HEK293 (cell line): ENCODE data around the gene GGA3.
A peak's percentile ranks its signal among the peaks of the same experiment; 100 is the strongest.

Source experiments
- SCRT2 ChIP-seq: fragments of 450-650 bp; formaldehyde crosslinking; IDR thresholded peaks from 2 replicates; pipeline ENCODE4 v1.5.1; 2016; ENCODE audit warnings: missing biosample characterization, missing genetic modification characterization
- ZBTB17 ChIP-seq: fragments of 450-650 bp; formaldehyde crosslinking; IDR thresholded peaks from 2 replicates; pipeline ENCODE4 v1.5.1; 2016; ENCODE audit warnings: missing biosample characterization, missing genetic modification characterization
- ZNF391 ChIP-seq: fragments of 450-650 bp; formaldehyde crosslinking; IDR thresholded peaks from 2 replicates; pipeline ENCODE4 v1.5.1; 2016; ENCODE audit warnings: low read depth, missing biosample characterization, missing genetic modification characterization, borderline replicate concordance
- ZNF394 ChIP-seq: fragments of 450-650 bp; formaldehyde crosslinking; IDR thresholded peaks from 2 replicates; pipeline ENCODE4 v1.5.1; 2016; ENCODE audit warnings: missing biosample characterization, missing genetic modification characterization, mild to moderate bottlenecking, moderate library complexity, borderline replicate concordance
- ZNF544 ChIP-seq: fragments of 450-650 bp; formaldehyde crosslinking; IDR thresholded peaks from 2 replicates; pipeline ENCODE4 v1.5.0; 2017; ENCODE audit warnings: missing biosample characterization, missing genetic modification characterization
- ZNF560 ChIP-seq: fragments of 450-650 bp; formaldehyde crosslinking; IDR thresholded peaks from 2 replicates; pipeline ENCODE4 v1.5.1; 2017; ENCODE audit warnings: missing biosample characterization, missing genetic modification characterization, borderline replicate concordance
- ZNF585B ChIP-seq: fragments of 450-650 bp; formaldehyde crosslinking; IDR thresholded peaks from 2 replicates; pipeline ENCODE4 v1.5.1; 2016; ENCODE audit warnings: missing biosample characterization, missing genetic modification characterization
- ZNF621 ChIP-seq: fragments of 450-650 bp; formaldehyde crosslinking; IDR thresholded peaks from 2 replicates; pipeline ENCODE4 v1.5.1; 2017; ENCODE audit warnings: missing biosample characterization, missing genetic modification characterization
- ZNF623 ChIP-seq: fragments of 450-650 bp; formaldehyde crosslinking; IDR thresholded peaks from 2 replicates; pipeline ENCODE4 v1.5.1; 2016; ENCODE audit warnings: missing biosample characterization, missing genetic modification characterization
- TF ChIP-seq, protein P1 (sequence below): fragments of 450-650 bp; formaldehyde crosslinking; IDR thresholded peaks from 2 replicates; pipeline ENCODE4 v1.5.1; 2016; ENCODE audit warnings: missing biosample characterization, missing genetic modification characterization
- TF ChIP-seq, protein P2 (sequence below): fragments of 450-650 bp; formaldehyde crosslinking; IDR thresholded peaks from 2 replicates; pipeline ENCODE4 v1.5.1; 2017; ENCODE audit warnings: missing biosample characterization, missing genetic modification characterization
- TF ChIP-seq, protein P3 (sequence below): fragments of 450-650 bp; formaldehyde crosslinking; IDR thresholded peaks from 2 replicates; pipeline ENCODE4 v1.5.1; 2016; ENCODE audit warnings: missing biosample characterization, missing genetic modification characterization, borderline replicate concordance
- TF ChIP-seq, protein P4 (sequence below): fragments of 450-650 bp; formaldehyde crosslinking; IDR thresholded peaks from 2 replicates; pipeline ENCODE4 v1.5.1; 2016; ENCODE audit warnings: missing biosample characterization, missing genetic modification characterization
- TF ChIP-seq, protein P5 (sequence below): fragments of 450-650 bp; IDR thresholded peaks from 2 replicates; pipeline ENCODE4 v1.5.1; 2018; ENCODE audit warnings: missing biosample characterization, missing genetic modification characterization
- TF ChIP-seq, protein P6 (sequence below): sonication (generic); formaldehyde crosslinking; IDR thresholded peaks from 2 replicates; pipeline ENCODE4 v1.8.1; 2022; ENCODE audit warnings: mild to moderate bottlenecking, moderate library complexity, missing genetic modification reagents
- TF ChIP-seq, protein P7 (sequence below): fragments of 450-650 bp; formaldehyde crosslinking; IDR thresholded peaks from 2 replicates; pipeline ENCODE4 v1.5.1; 2017; ENCODE audit warnings: missing biosample characterization, missing genetic modification characterization
- TF ChIP-seq, protein P8 (sequence below): fragments of 450-650 bp; formaldehyde crosslinking; IDR thresholded peaks from 2 replicates; pipeline ENCODE4 v1.5.1; 2016; ENCODE audit warnings: missing biosample characterization, missing genetic modification characterization
- TF ChIP-seq, protein P9 (sequence below): fragments of 450-650 bp; formaldehyde crosslinking; conservative IDR thresholded peaks from 2 replicates; pipeline ENCODE4 v1.5.1; 2016; ENCODE audit warnings: low read depth, missing biosample characterization, missing genetic modification characterization

The GGA3 gene

DNA sequence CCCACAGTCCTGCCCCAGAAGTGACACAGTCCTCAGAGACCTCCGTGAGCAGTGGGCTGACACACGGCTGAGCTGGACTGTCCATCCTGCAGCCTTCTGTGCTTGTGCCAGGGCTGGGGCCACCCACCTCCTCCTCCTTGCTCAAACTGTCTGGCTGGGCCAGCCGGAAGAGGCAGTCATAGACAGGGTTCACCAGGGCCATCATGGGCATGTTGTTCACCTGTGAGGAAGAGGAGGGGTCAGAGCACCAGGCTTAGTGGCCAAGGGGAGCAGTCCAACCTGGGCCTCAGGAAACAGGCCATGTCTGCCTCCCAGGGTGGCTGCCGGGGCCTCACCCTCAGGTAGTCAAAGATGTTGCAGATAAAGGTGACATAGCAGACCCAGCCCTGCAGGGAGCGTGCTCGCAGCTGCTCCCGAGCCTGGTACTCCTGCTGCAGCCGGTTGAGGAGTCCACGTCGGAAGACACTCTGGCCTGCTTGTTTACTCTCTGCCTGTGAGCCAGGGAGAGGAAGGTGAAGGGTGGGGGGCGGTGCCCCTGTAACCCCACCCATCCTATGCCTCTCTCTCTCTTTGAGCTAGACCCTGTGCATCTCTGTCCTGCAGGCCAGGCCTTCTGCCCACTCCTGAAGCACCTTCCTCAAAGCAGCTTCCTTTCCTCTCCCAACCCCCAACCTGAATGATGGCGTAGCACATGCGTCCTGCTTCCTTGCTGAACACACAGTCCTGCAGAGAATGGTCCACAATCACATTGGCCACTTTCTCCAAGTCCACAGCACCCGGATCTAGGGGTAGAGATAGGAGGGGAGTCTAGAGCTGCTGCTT lies 6.2 kb upstream of the GGA3 start (continued):
- TF ChIP-seq, protein P1, sequence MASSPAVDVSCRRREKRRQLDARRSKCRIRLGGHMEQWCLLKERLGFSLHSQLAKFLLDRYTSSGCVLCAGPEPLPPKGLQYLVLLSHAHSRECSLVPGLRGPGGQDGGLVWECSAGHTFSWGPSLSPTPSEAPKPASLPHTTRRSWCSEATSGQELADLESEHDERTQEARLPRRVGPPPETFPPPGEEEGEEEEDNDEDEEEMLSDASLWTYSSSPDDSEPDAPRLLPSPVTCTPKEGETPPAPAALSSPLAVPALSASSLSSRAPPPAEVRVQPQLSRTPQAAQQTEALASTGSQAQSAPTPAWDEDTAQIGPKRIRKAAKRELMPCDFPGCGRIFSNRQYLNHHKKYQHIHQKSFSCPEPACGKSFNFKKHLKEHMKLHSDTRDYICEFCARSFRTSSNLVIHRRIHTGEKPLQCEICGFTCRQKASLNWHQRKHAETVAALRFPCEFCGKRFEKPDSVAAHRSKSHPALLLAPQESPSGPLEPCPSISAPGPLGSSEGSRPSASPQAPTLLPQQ, result no peak
- TF ChIP-seq ZNF621 (tag by site-specific recombination) (no peak), ZBTB17 (peak; percentile 44; the same call in 1 of the 2 replicates), ZNF394 (tag by site-specific recombination) (peak; percentile 85), ZNF544 (tag by site-specific recombination) (no peak), SCRT2 (tag by site-specific recombination) (no peak), ZNF560 (tag by site-specific recombination) (no peak), ZNF623 (no peak), ZNF585B (tag by site-specific recombination) (no peak), ZNF391 (no peak)
- TF ChIP-seq, protein P2, sequence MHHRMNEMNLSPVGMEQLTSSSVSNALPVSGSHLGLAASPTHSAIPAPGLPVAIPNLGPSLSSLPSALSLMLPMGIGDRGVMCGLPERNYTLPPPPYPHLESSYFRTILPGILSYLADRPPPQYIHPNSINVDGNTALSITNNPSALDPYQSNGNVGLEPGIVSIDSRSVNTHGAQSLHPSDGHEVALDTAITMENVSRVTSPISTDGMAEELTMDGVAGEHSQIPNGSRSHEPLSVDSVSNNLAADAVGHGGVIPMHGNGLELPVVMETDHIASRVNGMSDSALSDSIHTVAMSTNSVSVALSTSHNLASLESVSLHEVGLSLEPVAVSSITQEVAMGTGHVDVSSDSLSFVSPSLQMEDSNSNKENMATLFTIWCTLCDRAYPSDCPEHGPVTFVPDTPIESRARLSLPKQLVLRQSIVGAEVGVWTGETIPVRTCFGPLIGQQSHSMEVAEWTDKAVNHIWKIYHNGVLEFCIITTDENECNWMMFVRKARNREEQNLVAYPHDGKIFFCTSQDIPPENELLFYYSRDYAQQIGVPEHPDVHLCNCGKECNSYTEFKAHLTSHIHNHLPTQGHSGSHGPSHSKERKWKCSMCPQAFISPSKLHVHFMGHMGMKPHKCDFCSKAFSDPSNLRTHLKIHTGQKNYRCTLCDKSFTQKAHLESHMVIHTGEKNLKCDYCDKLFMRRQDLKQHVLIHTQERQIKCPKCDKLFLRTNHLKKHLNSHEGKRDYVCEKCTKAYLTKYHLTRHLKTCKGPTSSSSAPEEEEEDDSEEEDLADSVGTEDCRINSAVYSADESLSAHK (tag by site-specific recombination), result no peak
- TF ChIP-seq, protein P3, sequence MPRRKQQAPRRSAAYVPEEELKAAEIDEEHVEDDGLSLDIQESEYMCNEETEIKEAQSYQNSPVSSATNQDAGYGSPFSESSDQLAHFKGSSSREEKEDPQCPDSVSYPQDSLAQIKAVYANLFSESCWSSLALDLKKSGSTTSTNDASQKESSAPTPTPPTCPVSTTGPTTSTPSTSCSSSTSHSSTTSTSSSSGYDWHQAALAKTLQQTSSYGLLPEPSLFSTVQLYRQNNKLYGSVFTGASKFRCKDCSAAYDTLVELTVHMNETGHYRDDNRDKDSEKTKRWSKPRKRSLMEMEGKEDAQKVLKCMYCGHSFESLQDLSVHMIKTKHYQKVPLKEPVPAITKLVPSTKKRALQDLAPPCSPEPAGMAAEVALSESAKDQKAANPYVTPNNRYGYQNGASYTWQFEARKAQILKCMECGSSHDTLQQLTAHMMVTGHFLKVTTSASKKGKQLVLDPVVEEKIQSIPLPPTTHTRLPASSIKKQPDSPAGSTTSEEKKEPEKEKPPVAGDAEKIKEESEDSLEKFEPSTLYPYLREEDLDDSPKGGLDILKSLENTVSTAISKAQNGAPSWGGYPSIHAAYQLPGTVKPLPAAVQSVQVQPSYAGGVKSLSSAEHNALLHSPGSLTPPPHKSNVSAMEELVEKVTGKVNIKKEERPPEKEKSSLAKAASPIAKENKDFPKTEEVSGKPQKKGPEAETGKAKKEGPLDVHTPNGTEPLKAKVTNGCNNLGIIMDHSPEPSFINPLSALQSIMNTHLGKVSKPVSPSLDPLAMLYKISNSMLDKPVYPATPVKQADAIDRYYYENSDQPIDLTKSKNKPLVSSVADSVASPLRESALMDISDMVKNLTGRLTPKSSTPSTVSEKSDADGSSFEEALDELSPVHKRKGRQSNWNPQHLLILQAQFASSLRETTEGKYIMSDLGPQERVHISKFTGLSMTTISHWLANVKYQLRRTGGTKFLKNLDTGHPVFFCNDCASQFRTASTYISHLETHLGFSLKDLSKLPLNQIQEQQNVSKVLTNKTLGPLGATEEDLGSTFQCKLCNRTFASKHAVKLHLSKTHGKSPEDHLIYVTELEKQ, result no peak
- TF ChIP-seq, protein P4, sequence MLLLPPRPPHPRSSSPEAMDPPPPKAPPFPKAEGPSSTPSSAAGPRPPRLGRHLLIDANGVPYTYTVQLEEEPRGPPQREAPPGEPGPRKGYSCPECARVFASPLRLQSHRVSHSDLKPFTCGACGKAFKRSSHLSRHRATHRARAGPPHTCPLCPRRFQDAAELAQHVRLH (tag by site-specific recombination), result no peak
- TF ChIP-seq, protein P5, sequence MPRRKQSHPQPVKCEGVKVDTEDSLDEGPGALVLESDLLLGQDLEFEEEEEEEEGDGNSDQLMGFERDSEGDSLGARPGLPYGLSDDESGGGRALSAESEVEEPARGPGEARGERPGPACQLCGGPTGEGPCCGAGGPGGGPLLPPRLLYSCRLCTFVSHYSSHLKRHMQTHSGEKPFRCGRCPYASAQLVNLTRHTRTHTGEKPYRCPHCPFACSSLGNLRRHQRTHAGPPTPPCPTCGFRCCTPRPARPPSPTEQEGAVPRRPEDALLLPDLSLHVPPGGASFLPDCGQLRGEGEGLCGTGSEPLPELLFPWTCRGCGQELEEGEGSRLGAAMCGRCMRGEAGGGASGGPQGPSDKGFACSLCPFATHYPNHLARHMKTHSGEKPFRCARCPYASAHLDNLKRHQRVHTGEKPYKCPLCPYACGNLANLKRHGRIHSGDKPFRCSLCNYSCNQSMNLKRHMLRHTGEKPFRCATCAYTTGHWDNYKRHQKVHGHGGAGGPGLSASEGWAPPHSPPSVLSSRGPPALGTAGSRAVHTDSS (tag by site-specific recombination), result peak; percentile 38; the same call in 1 of the 2 replicates
- TF ChIP-seq, protein P6, sequence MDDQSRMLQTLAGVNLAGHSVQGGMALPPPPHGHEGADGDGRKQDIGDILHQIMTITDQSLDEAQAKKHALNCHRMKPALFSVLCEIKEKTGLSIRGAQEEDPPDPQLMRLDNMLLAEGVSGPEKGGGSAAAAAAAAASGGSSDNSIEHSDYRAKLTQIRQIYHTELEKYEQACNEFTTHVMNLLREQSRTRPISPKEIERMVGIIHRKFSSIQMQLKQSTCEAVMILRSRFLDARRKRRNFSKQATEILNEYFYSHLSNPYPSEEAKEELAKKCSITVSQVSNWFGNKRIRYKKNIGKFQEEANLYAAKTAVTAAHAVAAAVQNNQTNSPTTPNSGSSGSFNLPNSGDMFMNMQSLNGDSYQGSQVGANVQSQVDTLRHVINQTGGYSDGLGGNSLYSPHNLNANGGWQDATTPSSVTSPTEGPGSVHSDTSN (CRISPR knock-in tag), result no peak
- TF ChIP-seq, protein P7, sequence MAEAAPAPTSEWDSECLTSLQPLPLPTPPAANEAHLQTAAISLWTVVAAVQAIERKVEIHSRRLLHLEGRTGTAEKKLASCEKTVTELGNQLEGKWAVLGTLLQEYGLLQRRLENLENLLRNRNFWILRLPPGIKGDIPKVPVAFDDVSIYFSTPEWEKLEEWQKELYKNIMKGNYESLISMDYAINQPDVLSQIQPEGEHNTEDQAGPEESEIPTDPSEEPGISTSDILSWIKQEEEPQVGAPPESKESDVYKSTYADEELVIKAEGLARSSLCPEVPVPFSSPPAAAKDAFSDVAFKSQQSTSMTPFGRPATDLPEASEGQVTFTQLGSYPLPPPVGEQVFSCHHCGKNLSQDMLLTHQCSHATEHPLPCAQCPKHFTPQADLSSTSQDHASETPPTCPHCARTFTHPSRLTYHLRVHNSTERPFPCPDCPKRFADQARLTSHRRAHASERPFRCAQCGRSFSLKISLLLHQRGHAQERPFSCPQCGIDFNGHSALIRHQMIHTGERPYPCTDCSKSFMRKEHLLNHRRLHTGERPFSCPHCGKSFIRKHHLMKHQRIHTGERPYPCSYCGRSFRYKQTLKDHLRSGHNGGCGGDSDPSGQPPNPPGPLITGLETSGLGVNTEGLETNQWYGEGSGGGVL (tag by site-specific recombination), result no peak
- TF ChIP-seq, protein P8, sequence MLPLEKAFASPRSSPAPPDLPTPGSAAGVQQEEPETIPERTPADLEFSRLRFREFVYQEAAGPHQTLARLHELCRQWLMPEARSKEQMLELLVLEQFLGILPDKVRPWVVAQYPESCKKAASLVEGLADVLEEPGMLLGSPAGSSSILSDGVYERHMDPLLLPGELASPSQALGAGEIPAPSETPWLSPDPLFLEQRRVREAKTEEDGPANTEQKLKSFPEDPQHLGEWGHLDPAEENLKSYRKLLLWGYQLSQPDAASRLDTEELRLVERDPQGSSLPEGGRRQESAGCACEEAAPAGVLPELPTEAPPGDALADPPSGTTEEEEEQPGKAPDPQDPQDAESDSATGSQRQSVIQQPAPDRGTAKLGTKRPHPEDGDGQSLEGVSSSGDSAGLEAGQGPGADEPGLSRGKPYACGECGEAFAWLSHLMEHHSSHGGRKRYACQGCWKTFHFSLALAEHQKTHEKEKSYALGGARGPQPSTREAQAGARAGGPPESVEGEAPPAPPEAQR (tag by site-specific recombination), result no peak
- TF ChIP-seq, protein P9, sequence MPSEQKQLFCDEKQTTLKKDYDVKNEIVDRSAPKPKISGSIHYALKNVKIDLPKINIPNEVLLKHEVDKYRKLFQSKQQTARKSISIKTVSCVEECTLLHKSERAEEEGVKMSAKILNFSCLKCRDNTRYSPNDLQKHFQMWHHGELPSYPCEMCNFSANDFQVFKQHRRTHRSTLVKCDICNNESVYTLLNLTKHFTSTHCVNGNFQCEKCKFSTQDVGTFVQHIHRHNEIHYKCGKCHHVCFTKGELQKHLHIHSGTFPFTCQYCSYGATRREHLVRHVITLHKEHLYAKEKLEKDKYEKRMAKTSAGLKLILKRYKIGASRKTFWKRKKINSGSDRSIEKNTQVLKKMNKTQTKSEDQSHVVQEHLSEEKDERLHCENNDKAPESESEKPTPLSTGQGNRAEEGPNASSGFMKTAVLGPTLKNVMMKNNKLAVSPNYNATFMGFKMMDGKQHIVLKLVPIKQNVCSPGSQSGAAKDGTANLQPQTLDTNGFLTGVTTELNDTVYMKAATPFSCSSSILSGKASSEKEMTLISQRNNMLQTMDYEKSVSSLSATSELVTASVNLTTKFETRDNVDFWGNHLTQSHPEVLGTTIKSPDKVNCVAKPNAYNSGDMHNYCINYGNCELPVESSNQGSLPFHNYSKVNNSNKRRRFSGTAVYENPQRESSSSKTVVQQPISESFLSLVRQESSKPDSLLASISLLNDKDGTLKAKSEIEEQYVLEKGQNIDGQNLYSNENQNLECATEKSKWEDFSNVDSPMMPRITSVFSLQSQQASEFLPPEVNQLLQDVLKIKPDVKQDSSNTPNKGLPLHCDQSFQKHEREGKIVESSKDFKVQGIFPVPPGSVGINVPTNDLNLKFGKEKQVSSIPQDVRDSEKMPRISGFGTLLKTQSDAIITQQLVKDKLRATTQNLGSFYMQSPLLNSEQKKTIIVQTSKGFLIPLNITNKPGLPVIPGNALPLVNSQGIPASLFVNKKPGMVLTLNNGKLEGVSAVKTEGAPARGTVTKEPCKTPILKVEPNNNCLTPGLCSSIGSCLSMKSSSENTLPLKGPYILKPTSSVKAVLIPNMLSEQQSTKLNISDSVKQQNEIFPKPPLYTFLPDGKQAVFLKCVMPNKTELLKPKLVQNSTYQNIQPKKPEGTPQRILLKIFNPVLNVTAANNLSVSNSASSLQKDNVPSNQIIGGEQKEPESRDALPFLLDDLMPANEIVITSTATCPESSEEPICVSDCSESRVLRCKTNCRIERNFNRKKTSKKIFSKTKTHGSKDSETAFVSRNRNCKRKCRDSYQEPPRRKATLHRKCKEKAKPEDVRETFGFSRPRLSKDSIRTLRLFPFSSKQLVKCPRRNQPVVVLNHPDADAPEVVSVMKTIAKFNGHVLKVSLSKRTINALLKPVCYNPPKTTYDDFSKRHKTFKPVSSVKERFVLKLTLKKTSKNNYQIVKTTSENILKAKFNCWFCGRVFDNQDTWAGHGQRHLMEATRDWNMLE (tag by site-specific recombination), result no peak
